HG02759 (cell line): ENCODE results near the gene MKNK1.

Experiments used
- ATAC-seq: cut with Tn5 transposase; IDR thresholded peaks from one replicate; pipeline ENCODE4 v1.9.1; 2021; ENCODE audit warnings: mild to moderate bottlenecking, moderate library complexity; ENCODE audit not compliant: unreplicated experiment

The MKNK1 gene

GRCh38 chr1:46525253-46525983 is 78.7 kb downstream of the MKNK1 start:
- no peak for ATAC-seq

- ATAC-seq: no peak
Measured at GRCh38 chr1:46524843-46525242, 79.2 kb downstream of the MKNK1 start.

- ATAC-seq: no peak
Measured at GRCh38 chr1:46523496-46524353, 80.3 kb downstream of the MKNK1 start.

GRCh38 chr1:46522969-46523320 is 81.1 kb downstream of the MKNK1 start:
- ATAC-seq: no peak

- ATAC-seq: no peak
Measured at GRCh38 chr1:46522184-46522968, 81.7 kb downstream of the MKNK1 start.

GRCh38 chr1:46521414-46521813 is 82.7 kb downstream of the MKNK1 start:
- no peak for ATAC-seq

GRCh38 chr1:46520063-46520911 is 83.8 kb downstream of the MKNK1 start:
- ATAC-seq: no peak

- no peak for ATAC-seq
Measured at GRCh38 chr1:46519209-46519608, 84.9 kb downstream of the MKNK1 start.

- ATAC-seq: no peak
Measured at GRCh38 chr1:46517932-46518498, 86.1 kb downstream of the MKNK1 start.

- ATAC-seq: no peak
Measured at GRCh38 chr1:46517010-46517600, 87.0 kb downstream of the MKNK1 start.

- ATAC-seq: no peak
Measured at GRCh38 chr1:46516200-46516950, 87.7 kb downstream of the MKNK1 start.

- no peak for ATAC-seq
Measured at GRCh38 chr1:46515576-46515975, 88.5 kb downstream of the MKNK1 start.

GRCh38 chr1:46513536-46513935 is 90.5 kb downstream of the MKNK1 start:
- no peak for ATAC-seq

- ATAC-seq: no peak
Measured at GRCh38 chr1:46512792-46513190, 91.3 kb downstream of the MKNK1 start.

GRCh38 chr1:46512135-46512791 is 91.8 kb downstream of the MKNK1 start:
- no peak for ATAC-seq

- no peak for ATAC-seq
Measured at GRCh38 chr1:46510998-46511365, 93.1 kb downstream of the MKNK1 start.

- ATAC-seq: no peak
Measured at GRCh38 chr1:46510341-46510997, 93.6 kb downstream of the MKNK1 start.

- no peak for ATAC-seq
Measured at GRCh38 chr1:46508757-46509156, 95.3 kb downstream of the MKNK1 start.
